Mesenteric fat pad (tissue), 1 donor: ENCODE results near the gene OBI1. TPM values are rescaled to one million over a fixed set of nuclear protein-coding genes. Genes with fewer than 3 reads are reported as not detected.

ENCODE experiments used
- DNase-seq: peaks from one replicate; pipeline ENCODE4 v3.0.0-alpha.2; 2020; ENCODE audit warnings: low spot score
- long read RNA-seq: library from polyadenylated mRNA; unstranded; transcript quantifications from one replicate; pipeline ENCODE4 v2.0.0, GENCODE V29; 2020
- total RNA-seq: library from RNA; stranded (reverse); fragmentation: NEBNext Ultra II Directional; extraction: Animal tissue kit (Norgen Biotek cat#: 25700); gene quantifications from one replicate; pipeline ENCODE4 v1.2.1, GENCODE V29; 2021
- donor health status: DM: yes; HTN: yes; CAD: no.

The OBI1 gene, protein sequence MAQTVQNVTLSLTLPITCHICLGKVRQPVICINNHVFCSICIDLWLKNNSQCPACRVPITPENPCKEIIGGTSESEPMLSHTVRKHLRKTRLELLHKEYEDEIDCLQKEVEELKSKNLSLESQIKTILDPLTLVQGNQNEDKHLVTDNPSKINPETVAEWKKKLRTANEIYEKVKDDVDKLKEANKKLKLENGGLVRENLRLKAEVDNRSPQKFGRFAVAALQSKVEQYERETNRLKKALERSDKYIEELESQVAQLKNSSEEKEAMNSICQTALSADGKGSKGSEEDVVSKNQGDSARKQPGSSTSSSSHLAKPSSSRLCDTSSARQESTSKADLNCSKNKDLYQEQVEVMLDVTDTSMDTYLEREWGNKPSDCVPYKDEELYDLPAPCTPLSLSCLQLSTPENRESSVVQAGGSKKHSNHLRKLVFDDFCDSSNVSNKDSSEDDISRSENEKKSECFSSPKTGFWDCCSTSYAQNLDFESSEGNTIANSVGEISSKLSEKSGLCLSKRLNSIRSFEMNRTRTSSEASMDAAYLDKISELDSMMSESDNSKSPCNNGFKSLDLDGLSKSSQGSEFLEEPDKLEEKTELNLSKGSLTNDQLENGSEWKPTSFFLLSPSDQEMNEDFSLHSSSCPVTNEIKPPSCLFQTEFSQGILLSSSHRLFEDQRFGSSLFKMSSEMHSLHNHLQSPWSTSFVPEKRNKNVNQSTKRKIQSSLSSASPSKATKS
- 8.2 TPM for total RNA-seq
- long read RNA-seq, transcript RNF219-201 (6 exons, 3,529 nt) = major isoform, 23 of 30 reads
- long read RNA-seq, partial matches to known transcripts = 1 of 30 reads
- long read RNA-seq, other reads (novel, unspliced or antisense) = 6 of 30 reads

DNA sequence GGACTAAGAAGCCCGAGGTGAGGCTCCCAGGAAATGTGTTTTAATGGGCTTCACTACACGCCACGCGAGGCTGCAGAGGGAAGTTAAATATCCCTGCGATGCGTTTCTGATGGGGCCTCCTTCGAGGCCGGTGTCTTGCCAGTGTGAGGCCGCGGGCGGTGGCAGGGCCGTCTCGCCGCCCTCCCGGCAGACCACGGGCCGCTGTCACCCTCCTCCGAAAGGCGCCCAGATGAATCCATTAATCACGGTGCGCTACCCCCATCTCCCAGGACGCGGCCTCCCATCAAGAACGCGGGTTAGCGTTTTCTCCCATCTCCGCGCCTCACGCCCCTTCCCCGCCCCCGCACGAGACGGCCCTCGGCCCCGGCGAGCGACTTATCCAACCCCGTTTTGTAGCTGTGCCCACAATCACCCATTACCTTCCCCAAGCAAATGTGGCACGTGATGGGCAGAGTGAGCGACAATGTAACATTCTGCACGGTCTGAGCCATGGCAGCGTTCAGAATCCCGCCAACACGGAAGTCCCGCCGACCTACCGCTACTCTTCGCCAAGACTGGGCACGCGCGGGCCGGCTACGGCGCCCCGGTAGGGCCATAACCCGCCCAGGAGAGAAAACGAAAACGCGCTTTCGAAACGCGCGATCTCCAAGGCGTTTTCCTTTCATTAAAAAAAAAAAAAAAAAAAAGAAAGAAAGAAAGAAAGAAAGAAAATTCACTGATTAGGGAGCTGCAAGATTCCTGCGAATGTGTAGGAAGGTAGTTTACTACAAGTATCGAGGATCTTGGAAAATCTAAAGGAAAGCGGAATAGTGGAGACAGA lies at the start of gene OBI1:
OBI1 (minus strand) TSS at position 526 of the 820 bp plus-strand sequence; CDS start at position 491, 35 bp downstream.
- DNase-seq = peak; percentile 96

DNA sequence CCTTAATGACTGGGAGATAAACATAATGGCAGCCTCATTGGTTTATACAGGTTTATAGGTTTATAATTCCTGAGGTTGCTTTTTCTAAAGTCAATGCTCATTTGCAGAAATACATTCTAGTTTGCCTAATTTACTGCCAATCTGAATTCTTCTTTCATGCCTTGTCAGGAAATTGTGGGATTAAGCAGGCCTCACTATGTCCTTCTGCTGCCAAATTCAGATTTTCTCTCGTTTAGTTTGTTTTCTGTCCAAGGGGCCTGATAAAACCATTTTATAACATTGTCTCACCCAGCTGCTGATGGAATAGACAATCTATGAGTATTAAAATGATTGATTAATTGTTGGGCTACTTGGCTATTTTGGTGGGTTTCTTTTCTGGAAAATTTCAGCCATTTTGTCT lies 42.4 kb upstream of the OBI1 start:
- DNase-seq = no peak

DNA sequence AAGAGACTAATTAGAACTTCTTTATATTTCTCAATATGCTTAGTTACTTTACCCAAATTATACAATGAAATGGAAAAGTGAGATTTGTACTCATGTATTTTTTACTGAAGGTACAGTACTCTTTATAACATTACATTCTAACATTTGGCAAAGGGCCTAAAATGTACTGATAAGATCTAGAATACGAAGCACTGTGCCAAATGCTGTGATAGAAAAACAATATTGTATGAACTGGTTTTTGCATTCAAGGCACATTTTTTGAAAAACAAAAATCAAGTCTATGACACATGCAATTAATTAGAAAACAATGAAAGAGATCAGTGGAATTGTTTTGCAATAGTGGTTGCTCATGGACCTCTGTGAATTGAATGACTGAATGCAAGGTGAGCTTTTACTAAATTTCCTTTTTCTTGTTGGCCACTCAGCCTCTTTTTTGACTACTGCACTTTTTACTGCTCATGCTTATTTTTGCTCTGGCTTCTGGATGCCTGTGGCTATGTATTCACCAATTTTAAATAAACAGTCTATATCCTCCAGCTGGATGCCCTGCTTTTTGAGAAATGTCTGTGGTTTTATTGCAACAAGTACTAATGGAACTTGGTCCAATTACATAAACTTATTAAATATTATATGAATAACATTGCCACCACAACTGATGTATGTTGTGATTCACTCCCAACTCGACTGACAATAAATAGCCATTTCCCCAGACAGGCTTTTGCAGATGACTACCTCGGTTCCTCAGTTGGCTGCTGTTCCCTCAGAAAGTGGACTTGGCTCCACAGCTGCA lies 41.4 kb upstream of the OBI1 start:
- DNase-seq = no peak

DNA sequence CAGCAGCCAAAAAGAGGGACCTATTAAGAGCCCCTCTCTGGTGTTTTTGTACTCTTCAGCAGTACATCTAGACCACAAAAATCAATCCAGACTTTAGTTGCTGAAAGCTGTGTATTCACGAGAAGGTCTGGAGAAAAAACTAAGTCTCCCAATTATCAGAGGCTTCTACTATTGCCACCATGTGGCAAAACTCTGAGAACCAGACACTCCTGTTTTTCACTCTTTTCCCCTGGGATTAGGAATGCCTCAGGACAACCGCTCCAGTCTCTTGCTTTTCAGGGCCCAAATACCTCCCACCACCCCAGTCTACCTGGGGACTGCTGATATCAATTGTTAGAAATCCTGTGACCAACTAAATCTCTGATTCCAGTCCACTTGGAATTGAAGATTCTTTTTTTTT lies 30.1 kb upstream of the OBI1 start:
- DNase-seq = no peak

DNA sequence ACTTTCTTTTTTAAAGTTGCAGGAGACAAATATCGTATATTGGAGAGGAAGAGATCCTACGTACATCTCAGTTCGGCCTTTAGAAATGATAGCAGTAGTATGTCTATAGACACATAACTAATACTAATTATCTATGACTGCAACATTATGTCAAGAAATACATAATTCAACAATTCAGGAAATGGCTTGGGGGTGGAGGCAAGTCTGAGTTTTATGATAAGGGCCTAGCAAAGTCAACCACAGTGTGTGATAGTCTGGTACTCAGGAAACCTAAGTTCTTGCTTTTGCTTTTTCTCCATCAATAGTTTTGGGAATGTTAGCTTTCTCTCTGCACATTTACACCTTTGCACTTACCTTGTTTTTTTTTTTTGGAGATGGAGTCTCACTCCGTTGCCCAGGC lies 27.5 kb upstream of the OBI1 start:
- DNase-seq = no peak

DNA sequence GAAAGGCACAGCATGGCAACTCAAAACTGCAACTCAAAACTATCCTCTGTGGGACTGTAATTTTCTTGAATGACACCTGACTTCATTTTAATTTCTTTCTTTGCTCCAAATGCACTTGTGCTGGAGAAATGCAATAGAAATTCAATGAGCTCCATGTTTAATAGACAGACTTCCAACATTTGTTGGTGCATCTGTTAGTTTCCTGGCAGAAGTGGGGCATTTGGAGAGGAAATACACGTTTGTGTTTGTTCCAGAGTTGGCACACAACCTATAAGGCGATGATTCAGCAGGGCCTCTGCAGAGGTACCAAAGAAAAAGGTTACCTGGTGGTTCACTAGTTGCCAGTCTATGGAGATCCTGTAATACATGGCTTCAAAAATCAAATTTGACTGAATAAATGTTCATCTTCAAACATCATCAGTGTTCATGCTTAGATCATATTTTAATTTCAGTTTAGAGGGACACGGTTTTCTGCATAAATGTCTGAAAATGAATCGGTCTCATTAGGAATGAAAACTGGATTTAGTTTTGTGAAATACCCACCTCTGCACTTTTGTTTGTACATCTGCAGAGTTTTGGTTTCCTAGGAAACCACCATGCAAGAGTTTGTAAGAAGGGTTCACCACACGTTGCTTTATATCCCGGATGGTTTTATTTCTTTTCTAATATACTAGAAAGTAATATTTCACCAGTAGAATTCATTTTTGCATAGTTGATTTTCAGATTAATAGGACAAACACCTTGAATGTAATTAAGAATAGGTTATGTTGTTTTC lies 21.8 kb upstream of the OBI1 start:
- no peak for DNase-seq

DNA sequence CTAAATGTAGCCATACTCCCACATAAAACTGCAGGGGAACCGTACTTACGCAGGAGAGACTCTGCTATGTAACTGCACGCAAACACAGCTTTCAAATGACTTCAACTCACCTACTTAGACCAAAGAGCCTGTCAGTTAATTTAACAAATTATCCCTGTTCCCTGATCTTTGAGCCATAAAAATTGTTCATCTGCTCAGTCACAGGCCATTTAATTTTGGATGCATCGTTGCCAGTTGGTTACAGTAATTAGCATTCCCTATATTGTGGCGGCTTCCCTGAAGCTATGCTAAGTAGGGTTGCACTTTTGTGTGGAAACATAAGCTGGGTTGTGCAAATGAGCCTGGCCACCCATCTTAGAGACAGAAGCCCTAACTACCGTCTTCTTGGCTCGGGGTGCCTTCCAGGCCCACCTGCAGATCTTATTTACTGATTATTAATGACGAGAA lies 21.2 kb upstream of the OBI1 start:
- DNase-seq = no peak

DNA sequence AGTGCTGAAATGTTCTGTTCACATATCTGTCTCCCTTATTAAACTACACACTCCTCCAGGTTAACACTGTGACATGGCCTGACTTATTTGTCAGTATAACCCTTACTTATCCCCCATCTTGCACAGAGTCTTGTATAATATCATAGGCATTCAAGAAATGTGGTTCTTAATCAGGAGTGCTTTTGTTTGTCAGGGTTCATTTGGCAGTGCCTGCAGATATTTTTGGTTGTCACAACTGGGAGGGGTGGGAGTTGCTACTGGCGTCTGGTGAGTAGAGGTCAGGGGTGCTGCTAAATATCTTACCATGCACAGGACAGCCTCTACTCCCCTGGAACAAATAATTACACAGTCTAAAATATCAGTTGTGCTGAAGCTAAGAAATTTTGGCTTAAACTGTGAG lies 20.4 kb upstream of the OBI1 start:
- no peak for DNase-seq

DNA sequence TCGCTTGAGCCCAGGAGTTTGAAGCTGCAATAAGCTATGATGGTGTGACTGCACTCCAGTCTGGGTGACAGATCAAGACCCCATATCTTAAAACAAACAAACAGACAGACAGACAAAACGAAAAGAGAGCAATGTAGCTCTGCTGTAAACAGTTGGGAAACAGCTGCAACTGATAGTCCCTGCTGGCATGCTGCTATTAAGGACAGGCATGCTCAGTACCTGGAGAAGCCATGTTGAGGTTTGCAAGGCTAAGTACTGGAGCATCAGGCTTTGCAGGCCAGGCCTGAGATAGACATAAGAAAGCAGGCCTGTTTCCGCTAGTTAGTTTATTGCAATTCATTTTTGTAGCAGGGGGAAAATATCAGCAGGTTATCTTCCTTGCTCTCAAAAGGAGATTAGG lies 16.2 kb upstream of the OBI1 start:
- no peak for DNase-seq

DNA sequence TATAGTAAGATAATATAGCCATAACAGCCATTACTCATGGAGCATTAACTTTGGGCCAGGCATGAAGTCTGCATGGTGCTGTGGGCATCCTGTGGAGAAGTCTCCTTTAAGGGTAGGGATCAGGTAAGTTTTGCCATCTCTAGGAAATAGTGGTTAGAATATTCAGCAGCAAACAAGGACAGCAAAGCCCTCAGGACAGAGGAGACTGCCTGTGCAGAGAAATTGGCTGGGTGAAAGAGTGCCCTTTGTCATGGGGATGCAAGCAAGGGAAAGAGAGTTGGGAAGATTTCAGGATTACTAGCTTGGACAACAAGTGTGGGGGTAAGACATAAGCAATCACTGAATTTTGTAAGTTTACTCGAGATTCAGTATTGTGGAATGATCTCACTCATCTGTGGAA lies 15.7 kb upstream of the OBI1 start:
- DNase-seq = no peak

DNA sequence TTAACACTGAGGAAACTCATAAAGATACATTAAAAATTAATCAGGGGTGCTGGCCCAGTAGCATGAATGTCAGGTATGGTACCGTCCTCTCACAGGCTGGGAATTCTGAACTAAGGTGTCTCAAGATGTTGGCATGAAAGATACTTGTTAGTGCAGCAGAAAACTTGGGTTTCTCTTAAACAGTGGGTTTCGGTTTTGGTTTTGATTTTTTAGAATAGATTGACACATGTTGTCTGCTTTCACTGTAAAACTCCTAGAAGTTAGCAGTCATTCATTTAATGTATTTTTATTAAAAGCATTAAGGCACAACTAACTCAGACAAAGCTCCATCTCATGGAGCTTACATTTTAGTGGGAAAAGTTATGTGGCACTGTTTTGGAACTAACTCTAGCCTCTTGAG lies 3.5 kb upstream of the OBI1 start:
- DNase-seq = no peak

DNA sequence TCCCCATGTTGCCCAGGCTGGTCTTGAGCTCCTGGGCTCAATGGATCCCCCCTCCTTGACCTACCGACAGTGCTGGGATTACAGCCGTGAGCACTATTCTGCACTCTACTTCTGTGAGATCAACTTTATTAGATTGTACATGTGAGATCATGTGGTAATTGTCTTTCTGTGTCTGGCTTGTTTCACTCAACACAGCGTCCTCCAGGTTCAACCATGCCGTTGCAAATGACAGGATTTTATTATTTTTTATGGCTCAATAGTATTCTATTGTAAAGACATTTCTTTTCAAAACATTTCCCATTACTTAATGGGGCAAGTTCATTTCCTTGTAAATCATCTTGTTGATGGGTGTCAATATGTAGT lies 1.5 kb upstream of the OBI1 start:
- DNase-seq = no peak

DNA sequence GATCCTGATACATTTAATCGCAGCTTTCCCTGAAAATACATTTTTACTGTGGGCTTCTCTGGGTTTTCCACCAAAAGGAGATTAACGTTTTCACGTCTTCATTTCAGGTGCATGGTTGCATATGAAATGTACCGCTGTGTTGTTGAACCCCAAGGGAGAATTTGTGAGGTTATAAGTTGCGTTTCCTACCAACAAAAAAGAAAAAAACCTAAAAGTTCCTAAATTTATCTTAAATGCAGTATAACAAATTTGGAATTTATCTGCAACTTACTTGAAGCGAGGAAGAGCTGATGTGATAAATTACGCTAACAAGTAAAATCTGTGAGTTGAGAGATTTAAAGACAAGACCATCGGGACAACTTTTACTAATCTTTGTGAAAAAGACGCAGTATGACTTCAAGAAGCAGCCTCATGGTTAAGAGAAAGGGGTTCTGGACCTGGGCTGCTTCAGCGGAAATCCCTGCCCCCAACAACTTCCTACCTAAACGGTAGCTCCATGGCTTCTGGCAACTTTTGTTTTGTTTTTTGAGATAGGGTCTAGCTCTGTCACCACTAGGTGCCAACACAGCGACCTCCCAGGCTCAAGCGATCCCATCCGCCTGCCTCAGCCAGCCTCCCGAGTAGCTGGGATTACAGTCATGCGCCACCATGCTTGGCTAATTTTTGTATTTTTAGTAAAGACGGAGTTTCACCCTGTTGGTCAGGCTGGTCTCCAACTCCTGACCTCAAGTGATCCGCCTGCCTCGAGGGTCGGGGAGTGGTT lies 958 bp upstream of the OBI1 start:
- no peak for DNase-seq

DNA sequence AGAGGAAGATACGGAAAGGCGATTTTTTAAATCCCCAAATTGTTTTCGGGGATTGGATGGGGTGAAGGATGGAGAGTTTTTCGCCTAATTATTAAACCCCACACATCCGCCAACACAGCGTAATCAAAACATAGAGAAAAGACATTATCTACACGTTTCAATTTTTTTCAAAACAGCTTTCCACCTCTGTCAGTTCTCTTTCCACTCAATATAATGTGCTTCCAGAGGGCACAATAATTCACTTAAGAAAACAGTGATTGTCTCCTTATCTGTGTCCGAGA lies 435 bp upstream of the OBI1 start:
- no peak for DNase-seq

DNA sequence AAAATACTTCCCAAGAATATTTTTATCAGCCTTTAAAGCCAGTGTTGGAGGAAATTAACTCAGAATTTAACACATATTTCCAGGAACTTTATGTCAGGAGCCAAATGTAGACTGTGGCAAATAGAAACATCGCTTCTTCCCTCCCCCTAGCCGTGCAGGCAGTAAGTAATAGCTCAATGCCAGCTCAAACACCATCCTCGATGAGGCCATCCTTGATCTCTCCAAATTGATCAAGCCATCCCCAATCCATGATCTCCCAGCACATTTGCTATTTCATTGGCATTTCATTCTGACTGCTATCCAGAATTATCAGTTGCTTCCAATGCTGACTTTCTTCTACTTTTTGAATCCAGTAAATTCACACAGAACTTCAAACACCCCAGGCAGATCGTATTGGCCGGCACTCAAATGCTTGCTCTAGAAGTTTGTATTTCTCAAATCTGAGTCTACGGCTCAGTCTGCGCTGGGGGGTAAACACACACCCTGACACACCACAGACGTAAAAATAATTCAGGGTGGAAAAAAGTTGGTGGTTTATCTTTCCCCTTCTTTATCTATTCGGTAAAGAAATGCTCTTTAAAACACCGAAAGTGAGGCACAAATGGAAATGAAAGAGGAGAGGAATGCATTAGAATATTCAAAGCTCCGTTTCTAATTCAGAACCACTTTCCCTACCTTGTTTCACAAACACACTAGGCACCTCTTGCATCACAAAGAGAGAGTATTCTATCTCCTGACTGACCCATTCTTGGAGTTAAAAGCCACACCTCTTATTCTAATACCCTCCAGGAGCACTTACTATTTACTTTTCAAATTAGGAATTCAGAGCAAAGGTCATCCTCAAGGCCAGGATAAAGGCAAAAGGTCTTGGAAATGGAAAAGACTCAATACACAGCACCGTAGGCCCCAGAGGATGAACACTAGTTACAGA lies 991 bp downstream of the OBI1 start:
- DNase-seq = no peak

DNA sequence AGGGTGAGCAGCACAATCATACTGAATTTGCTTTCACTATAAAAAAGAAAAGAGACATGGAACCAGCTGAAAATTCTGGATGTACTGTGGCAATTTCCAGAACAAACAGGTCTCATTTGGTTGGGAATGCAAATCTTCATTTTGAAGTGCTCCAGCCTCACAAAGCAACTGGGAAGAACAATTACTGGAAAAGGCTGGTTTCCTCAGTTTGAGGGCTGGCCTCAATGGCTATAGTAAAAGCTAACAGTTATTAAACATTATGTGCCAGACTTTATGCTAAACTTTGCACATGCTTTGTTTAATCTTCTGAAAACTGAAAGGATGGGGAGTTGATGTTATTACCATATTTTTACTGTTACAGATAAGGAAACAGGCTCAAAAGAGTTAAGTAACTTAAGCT lies 3.0 kb downstream of the OBI1 start:
- no peak for DNase-seq

DNA sequence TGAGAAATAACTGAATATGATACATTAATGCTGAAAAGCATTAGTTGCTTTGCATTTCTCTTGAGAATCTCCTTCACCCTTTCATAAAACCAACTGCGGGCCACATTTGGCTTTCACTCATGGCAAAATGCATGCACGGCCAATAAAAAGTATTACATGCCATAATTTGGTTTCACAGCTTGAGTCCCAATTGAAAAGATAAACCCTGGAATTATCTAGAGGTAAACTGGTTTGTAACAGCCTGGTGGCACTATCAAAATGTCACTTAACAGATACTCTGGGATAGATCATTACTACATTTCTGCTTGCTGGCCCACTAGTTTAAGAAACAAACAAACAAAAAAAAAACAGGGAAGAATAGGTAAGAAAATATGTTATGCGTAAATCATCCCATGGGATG lies 3.9 kb downstream of the OBI1 start:
- no peak for DNase-seq

DNA sequence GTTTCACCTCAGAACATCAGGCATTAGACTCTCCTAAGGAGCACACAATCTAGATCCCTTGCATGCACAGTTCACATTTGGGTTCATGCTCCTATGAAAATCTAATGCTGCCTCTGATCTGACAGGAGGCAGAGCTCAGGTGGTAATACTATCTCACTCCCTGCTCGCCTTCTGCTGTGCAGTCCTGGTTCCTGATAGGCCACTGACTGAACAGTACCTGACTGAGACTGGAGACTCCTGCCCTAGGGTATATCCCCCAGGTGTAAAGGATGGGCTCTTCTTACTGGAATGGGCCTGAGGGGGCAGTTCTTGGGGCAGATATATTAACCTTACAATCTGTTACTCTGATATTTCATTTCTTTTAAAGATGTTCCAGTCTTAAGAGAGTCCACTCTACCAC lies 6.3 kb downstream of the OBI1 start:
- no peak for DNase-seq

DNA sequence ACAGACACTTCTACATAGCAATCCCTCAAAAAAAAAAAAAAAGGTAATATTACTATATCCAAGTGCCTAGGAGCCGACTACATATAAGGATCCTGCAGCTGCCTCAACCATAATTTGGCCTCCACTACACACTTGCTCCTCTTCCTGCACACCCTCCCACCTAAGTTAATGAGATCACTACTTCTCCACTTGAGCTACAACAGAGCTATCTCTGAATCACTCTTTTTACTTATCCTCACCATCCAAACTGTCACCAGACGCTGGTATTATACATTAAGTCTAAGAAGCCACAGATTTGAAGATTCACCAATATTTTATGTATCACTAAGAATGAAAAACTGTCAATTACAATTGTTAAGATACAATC lies 8.3 kb downstream of the OBI1 start:
- no peak for DNase-seq
